H1 (cell line): ENCODE data around the gene SBNO2. TPM values are rescaled to one million over a fixed set of nuclear protein-coding genes. Genes with fewer than 3 reads are reported as not detected.

Experiments
- CBX5 ChIP-seq: fragments of 300-800, 300-1000 bp; sonication (generic); IDR thresholded peaks from 2 replicates; pipeline ENCODE4 v1.7.1; 2016; ENCODE audit warnings: antibody characterized with exemption, low read length, low read depth
- CHD2 ChIP-seq: IDR thresholded peaks from 2 replicates; pipeline ENCODE4 v1.6.1; 2012; ENCODE audit warnings: low read length, improper control_type of control experiment
- HDAC2 ChIP-seq, 2 experiments: fragments of 300-600 bp in 1 of 2; sonication (generic) in 1 of 2; IDR thresholded peaks; 2 replicates each; pipeline ENCODE4 v1.6.1; 2011 to 2012; ENCODE audit warnings: low read depth in 2 of 2, low read length in 2 of 2, mild to moderate bottlenecking in 2 of 2, moderate library complexity in 2 of 2, borderline replicate concordance in 1 of 2, inconsistent platforms in 1 of 2
- KDM5A ChIP-seq: fragments of 200-600 bp; IDR thresholded peaks from 2 replicates; pipeline ENCODE4 v1.7.1; 2012; ENCODE audit warnings: mild to moderate bottlenecking, low read length, inconsistent platforms, mixed read lengths
- MAX ChIP-seq: IDR thresholded peaks from 2 replicates; pipeline ENCODE4 v1.6.1; 2012; ENCODE audit warnings: inconsistent platforms
- POLR2A ChIP-seq, 2 experiments: IDR thresholded peaks; 1 replicate in 1 of 2; 2 replicates in 1 of 2; pipeline ENCODE4 v1.6.1; 2011; ENCODE audit warnings: low read depth in 2 of 2, low read length in 2 of 2, mild to moderate bottlenecking in 2 of 2; ENCODE audit errors: control extremely low read depth in 1 of 2
- USF2 ChIP-seq: IDR thresholded peaks from 2 replicates; pipeline ENCODE4 v1.6.1; 2011; ENCODE audit warnings: low read length, improper control_type of control experiment
- polyA plus RNA-seq, 7 experiments: library from polyadenylated mRNA; depleted of rRNA in 3 of 7; stranded (reverse) in 5 of 7; unstranded in 2 of 7; fragments of >200 nt in 5 of 7; fragments of 200-250 nt in 2 of 7; gene quantifications; 1 replicate in 5 of 7; 2 replicates in 1 of 7; 4 replicates in 1 of 7; pipeline versions ENCODE4 v1.2.1 to v1.2.3, GENCODE V29; 2011 to 2013; ENCODE audit warnings: missing spikeins in 2 of 7, mixed read lengths in 2 of 7
- total RNA-seq: library from RNA; stranded (reverse); fragmentation: NEBNext Ultra II Directional; extraction: Animal tissue kit (Norgen Biotek cat#: 25700); gene quantifications from 2 replicates; pipeline ENCODE4 v1.2.1, GENCODE V29; 2021

The SBNO2 gene
- total and polyA plus RNA-seq, 2 of the 8 experiments (the other 6 are each of a cell fraction or from before 2014, with no cell fraction given) = 12.2 to 31.4 TPM

- TF ChIP-seq USF2 = no peak
- no peak for TF ChIP-seq HDAC2 (IDR thresholded peaks at IDR 0.05; ENCODE audit: borderline replicate concordance in 1 of 2, low read depth in 2 of 2, low read length in 2 of 2)
- TF ChIP-seq POLR2A (IDR thresholded peaks at IDR 0.05; ENCODE audit: control extremely low read depth in 1 of 2, low read depth in 2 of 2, low read length in 2 of 2) = no peak
- TF ChIP-seq CHD2 = no peak
- no peak for TF ChIP-seq MAX
- TF ChIP-seq CBX5 = no peak
- no peak for TF ChIP-seq KDM5A
These were observed 26.0 kb downstream of the SBNO2 start (continued) for GRCh38 chr19:1147934-1148549.
